Motor neuron (in vitro differentiated cells): ENCODE results near the gene KCTD20. TPM values are rescaled to one million over a fixed set of nuclear protein-coding genes. Genes with fewer than 3 reads are reported as not detected.
"Not testable (repeated sequence)": the region's sequence is repeated elsewhere in the genome, so short reads cannot be mapped to it uniquely, and the experiment has no call there.

ENCODE experiments used
- ATAC-seq, 8 experiments: fragments of 200-7000 bp; cut with Tn5 transposase; replicated peaks in 6 of 8; 2 replicates each; pipeline ENCODE4 v1.8.0; 2021; ENCODE audit warnings: mild to moderate bottlenecking in 8 of 8, moderate library complexity in 8 of 8
- H3K27ac ChIP-seq, 2 donors: fragments of 250-450 bp; sonication (Bioruptor Pico); 2 replicates each; pipeline ENCODE4 v1.9.0; 2021; ENCODE audit warnings: antibody characterized with exemption in 2 of 2, mild to moderate bottlenecking in 2 of 2, moderate library complexity in 1 of 2
- H3K4me1 ChIP-seq, 2 donors: fragments of 250-450 bp; sonication (Bioruptor Pico); replicated peaks in 1 of 2; 2 replicates each; pipeline ENCODE4 v1.6.1; 2021; ENCODE audit warnings: antibody characterized with exemption in 2 of 2, mild to moderate bottlenecking in 2 of 2, moderate library complexity in 1 of 2
- H3K4me3 ChIP-seq, 5 donors: fragments of 250-450 bp; sonication (Bioruptor Pico); 2 replicates each; pipeline ENCODE4 v1.9.0; 2021; ENCODE audit warnings: antibody characterized with exemption in 5 of 5, mild to moderate bottlenecking in 5 of 5, moderate library complexity in 4 of 5
- WGBS, 10 experiments: fragments of 450-650 bp; shearing (Covaris generic); methylation state at CpG; one replicate each; pipeline ENCODE4 v1.0.0; 2022; 5-methylcytosine and 5-hydroxymethylcytosine counted together
- in situ Hi-C, 9 experiments: fragments of 400-800 bp; cut with MboI; loops; one replicate each; pipeline ENCODE4 v1.15.0; 2021; ENCODE audit warnings: low sequenced_read_pairs in 9 of 9, low pct_unique_long_range_greater_than_20kb in 2 of 9; ENCODE audit not compliant: unreplicated experiment in 9 of 9
- total RNA-seq, 8 experiments: library from RNA; unstranded; fragments of 300-600 nt; gene quantifications; 2 replicates each; pipeline versions ENCODE4 v1.2.3 to v1.2.4, GENCODE V29; 2022

The KCTD20 gene
- total RNA-seq, 8 experiments from 2014 or later, result 27.8 to 68.1 (median 37.1) TPM

- WGBS, 10 experiments, result 58 to 100% (median 94%) methylated on average over 2 to 4 of the region's 4 CpGs; no CpG with 5 or more reads in 7 of the 10 experiments
Measured at GRCh38 chr6:36428911-36429310, 13.9 kb upstream of the KCTD20 start.

GRCh38 chr6:36430351-36430750, 12.4 kb upstream of the KCTD20 start:
- no peak overlapping the region for H3K4me3 ChIP-seq
- in situ Hi-C loops, result no loop called here
- WGBS, 10 experiments, result 63 to 100% (median 94%) methylated on average over 1 to 2 of the region's 2 CpGs; no CpG with 5 or more reads in 3 of the 10 experiments
- H3K4me1 ChIP-seq, result no peaks in the 10 kb centered on the region
- H3K27ac ChIP-seq, result no peak overlapping the region
- no peak for ATAC-seq

More at GRCh38 chr6:36428911-36429310, 13.9 kb upstream of the KCTD20 start:
- peak in 3 of 8 experiments; percentile 22 to 55 (median 38) for ATAC-seq
- Histone ChIP-seq H3K4me1 (no peaks in the 10 kb centered on the region), H3K4me3 (no peak overlapping the region), H3K27ac (no peak overlapping the region)
- in situ Hi-C loops, result no loop called here

GRCh38 chr6:36431197-36431596, 11.6 kb upstream of the KCTD20 start:
- no peak for ATAC-seq
- no peak overlapping the region for H3K27ac ChIP-seq
- no peaks in the 10 kb centered on the region for H3K4me1 ChIP-seq
- in situ Hi-C loops, result no loop called here
- H3K4me3 ChIP-seq, result no peak overlapping the region
- WGBS, 10 experiments, result 67 to 100% (median 83%) methylated on average over 1 to 4 of the region's 4 CpGs; no CpG with 5 or more reads in 1 of the 10 experiments

- in situ Hi-C loops, result no loop called here
- no peak for ATAC-seq
- Histone ChIP-seq H3K4me1 (no peaks in the 10 kb centered on the region), H3K4me3 (no peak overlapping the region), H3K27ac (no peak overlapping the region)
- 52 to 100% (median 80%) methylated on average over 1 to 4 of the region's 4 CpGs; no CpG with 5 or more reads in 1 of the 10 experiments for WGBS, 10 experiments
Measured at GRCh38 chr6:36432151-36432671, 10.6 kb upstream of the KCTD20 start.

GRCh38 chr6:36436466-36436865, 6.3 kb upstream of the KCTD20 start:
- Histone ChIP-seq H3K27ac (no peak overlapping the region), H3K4me3 (no peak overlapping the region), H3K4me1 (peaks cover 3 to 5% of the 10 kb centered on the region in 2 donors)
- in situ Hi-C loops, result no loop called here
- WGBS, 10 experiments, result 0 to 100% (median 80%) methylated on average over 1 of the region's 1 CpG; no CpG with 5 or more reads in 1 of the 10 experiments
- no peak for ATAC-seq

- peak; percentile 81 to 88 (median 84) for ATAC-seq
- 6 to 63% (median 35%) methylated on average over 3 to 6 of the region's 8 CpGs for WGBS, 10 experiments
- in situ Hi-C loops, result no loop called here
- H3K27ac ChIP-seq, result peak overlapping the region; percentile 58 to 91
- H3K4me1 ChIP-seq, result peaks cover 22 to 25% of the 10 kb centered on the region in 2 donors
- no peak overlapping the region for H3K4me3 ChIP-seq
Measured at GRCh38 chr6:36441307-36441894, 1.4 kb upstream of the KCTD20 start.

- in situ Hi-C loops, result no loop called here
- peaks cover 22 to 25% of the 10 kb centered on the region in 2 donors for H3K4me1 ChIP-seq
- no peak for ATAC-seq
- peak overlapping the region; percentile 69 to 95 (median 84) for H3K4me3 ChIP-seq
- H3K27ac ChIP-seq, result peak overlapping the region; percentile 85 to 91
- WGBS, 10 experiments, result 30 to 100% (median 61%) methylated on average over 1 to 9 of the region's 12 CpGs
Measured at GRCh38 chr6:36442103-36442670, 613 bp upstream of the KCTD20 start.

GRCh38 chr6:36443471-36444428, 950 bp downstream of the KCTD20 start:
- Histone ChIP-seq H3K4me3 (peak overlapping the region; percentile 69 to 95 (median 84)), H3K27ac (peak overlapping the region; percentile 85 to 91), H3K4me1 (peaks cover 22 to 25% of the 10 kb centered on the region in 2 donors)
- peak in 1 of 8 experiments; percentile 4 for ATAC-seq
- 0 to 10% (median 4%) methylated on average over 2 to 14 of the region's 18 CpGs; no CpG with 5 or more reads in 1 of the 10 experiments for WGBS, 10 experiments
- in situ Hi-C loops, result no loop called here

- H3K27ac ChIP-seq, result peak overlapping the region in 1 of 2 donors; percentile 21
- WGBS, 10 experiments, result 34 to 100% (median 86%) methylated on average over 1 to 3 of the region's 3 CpGs; no CpG with 5 or more reads in 1 of the 10 experiments
- no peak for ATAC-seq
- H3K4me1 ChIP-seq, result peaks cover 22 to 25% of the 10 kb centered on the region in 2 donors
- in situ Hi-C loops, result no loop called here
- H3K4me3 ChIP-seq, result peak overlapping the region; percentile 69 to 95 (median 84)
Measured at GRCh38 chr6:36444470-36444869, 1.7 kb downstream of the KCTD20 start.

- ATAC-seq, result no peak
- Histone ChIP-seq H3K4me1 (peaks cover 22 to 25% of the 10 kb centered on the region in 2 donors), H3K27ac (no peak overlapping the region), H3K4me3 (no peak overlapping the region)
- in situ Hi-C loops, result no loop called here
Measured at GRCh38 chr6:36445621-36446020, 2.8 kb downstream of the KCTD20 start.

- in situ Hi-C loops, ATAC-seq, H3K27ac ChIP-seq, H3K4me3 ChIP-seq, H3K4me1 ChIP-seq: not testable (repeated sequence)
- 93 to 100% (median 99%) methylated on average over 2 to 8 of the region's 10 CpGs; no CpG with 5 or more reads in 4 of the 10 experiments for WGBS, 10 experiments
Measured at GRCh38 chr6:36449173-36449572, 6.4 kb downstream of the KCTD20 start.

- H3K4me1 ChIP-seq, in situ Hi-C loops, H3K4me3 ChIP-seq, ATAC-seq, H3K27ac ChIP-seq: not testable (repeated sequence)
- WGBS, 10 experiments, result 80 to 100% (median 98%) methylated on average over 1 to 8 of the region's 8 CpGs
Measured at GRCh38 chr6:36452897-36453296, 10.1 kb downstream of the KCTD20 start.
